ENCODE data around the gene FBXW8.

The FBXW8 gene

DNA sequence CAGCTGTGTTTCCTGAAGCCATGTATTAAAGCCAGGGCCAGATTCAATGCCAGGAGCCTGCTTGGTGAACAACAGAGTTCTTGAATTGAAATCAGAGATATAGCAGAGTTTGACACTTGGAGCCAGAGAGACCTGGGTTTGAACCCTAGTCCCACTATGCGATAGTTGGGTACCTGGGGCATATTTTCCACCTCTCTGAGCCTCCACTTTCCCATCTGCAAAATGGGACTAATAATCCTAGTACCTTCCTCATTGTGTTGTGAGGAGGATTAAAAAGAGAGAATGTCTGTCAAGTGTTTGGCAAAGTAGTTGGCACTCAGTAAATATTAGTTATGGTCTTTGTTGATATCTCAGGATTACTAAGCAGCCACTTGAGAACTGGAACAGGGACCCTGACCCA lies 23.5 kb upstream of the FBXW8 start:
- DNase-seq, result no peak

DNA sequence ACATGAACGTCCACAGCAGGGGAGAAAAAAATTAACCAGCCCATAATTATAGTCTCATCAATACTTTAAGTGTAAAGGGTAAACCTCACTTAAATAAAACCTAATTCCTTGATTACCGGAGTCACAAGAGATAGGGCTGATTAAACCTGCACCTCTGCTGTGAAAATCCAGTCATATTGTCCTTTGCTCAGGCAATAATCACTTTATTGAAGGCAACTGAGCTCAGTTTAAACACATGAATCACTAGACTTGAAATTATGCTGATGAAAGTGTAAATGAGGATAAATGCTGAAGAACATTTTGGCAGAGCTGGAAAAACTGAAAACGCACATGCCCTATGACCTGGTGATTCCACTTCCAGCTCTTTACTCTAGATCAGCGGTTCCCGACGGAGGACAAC lies 22.9 kb upstream of the FBXW8 start:
- DNase-seq, result no peak

DNA sequence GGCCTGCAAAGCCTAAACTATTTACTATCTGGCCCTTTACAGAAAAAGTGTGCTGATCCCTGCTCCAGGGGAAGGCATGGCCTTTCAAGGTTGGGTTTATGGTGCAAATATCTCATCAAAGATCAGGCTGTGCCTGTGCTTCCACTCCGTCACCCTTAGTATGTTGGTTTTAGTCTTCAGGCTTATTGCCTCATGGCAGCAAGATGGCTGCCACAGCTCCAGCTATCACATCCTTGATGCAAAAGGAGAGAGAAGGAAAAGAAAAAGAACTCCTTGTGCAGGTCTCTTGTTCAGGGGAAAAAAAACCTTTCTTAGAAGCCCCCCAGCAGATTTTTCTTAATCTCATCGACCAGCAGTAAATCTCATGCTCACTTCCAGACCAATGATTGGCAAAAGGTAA lies 20.4 kb upstream of the FBXW8 start:
- no peak for DNase-seq

DNA sequence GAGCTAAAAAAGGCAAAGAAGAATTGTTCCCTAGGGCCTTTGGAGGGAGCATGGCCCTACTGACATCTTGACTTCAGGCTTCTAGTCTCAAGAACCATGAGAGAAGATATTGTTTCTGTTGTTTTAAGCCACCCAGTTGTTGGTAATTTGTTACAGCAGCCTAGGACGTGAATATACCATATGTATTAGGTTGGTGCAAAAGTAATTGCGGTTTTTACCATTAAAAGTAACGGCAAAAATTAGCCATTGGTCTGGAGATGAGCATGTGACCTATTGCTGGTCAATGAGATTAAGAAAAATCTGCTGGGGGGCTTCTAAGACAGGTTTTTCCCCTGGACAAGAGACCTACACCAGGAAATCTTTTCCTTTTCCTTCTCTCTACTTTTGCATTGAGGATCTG lies 19.7 kb upstream of the FBXW8 start:
- DNase-seq, result no peak

DNA sequence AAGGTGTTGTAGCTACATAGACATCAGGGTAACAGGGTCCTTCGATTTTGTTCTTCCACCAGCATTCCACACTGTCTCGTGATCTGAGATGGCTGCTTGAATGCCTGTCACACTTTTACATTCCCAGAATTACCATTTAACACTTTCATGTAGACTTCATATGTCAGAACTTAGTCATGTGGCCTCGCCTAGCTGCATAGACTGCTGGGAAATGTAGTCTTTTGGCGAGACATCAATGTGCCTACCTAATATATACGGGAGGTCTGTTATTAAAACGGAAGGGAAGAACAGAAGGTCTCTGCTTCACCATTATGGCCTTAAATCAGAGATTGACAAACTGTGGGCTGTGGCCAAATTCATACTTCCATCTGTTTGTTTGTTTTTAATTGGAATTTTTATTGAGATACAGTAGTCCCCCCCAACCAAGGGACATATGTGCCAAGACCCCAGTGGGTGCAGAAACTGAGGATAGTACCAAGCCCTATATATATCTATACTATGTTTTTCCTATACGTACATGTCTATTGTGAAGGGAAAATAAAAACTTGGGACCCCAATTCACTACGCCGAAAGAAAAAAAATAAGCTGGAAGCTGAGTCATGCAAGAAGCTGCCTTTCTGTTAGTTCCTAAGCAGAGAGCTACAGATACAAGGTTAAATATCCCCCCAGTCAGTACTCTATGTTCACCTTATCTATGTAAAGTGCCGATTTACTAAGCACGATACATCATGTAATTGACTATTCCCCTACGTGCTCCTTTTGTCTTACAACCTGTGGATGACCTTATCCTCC lies 18.2 kb upstream of the FBXW8 start:
- no peak for DNase-seq

DNA sequence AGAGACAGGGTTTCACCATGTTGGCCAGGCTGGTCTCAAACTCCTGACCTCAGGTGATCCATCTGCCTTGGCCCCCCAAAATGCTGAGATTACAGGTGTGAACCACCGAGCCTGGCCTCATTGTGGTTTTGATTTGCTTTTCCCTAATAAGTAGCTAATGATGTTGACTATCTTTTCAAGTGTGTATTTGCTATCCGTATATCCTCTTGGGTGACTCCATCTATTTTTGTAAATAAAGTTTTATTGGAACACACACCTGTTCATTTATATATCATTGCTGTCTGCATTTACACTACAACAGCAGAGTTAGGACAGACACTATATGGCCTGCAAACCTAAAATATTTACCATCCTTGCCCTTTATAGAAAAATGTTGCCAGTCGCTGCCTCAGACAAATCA lies 15.8 kb upstream of the FBXW8 start:
- DNase-seq, result no peak

DNA sequence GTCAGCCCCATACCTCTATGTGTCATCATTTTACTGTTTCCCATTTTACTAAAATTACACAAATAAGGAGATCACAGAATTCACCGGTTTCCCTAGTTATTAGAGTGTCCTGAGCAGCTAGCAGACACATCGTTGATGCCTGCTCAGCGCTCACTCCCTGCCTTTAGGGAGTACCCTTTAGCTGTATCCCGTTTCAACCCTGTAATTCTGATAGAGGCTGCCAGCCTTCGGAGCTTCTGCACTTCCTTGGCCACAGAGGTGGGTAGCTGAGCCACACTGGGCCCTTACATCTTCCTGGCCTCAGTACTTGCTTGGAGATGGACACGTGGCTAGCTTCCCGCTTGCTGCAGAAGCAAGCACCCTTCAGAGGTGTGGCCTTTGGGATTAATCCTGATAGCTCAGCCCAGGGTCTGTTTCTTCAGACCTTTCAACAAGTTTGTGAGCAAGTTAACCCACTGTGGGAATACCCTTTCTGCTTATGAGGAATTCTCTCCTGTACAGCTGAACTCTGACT lies 14.3 kb upstream of the FBXW8 start:
- no peak for DNase-seq

DNA sequence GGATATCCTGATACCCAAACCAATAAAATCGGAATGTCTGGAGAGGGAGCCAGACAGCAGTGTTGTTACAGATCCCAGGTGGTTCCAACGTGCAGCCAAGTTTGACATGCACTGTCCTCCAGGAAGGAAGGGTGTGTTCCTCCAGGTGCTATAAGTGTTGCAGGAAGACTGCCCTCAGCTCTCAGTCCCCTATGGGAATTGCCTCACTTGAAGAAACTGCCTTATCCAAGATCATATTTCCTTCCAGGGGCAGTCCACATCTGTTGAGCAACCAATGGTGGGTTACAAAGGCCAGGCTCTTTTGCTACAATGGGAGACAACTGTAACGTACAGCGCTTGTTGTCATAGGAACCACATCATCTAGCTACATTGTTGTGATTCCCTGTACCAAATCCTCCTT lies 13.3 kb upstream of the FBXW8 start:
- DNase-seq, result no peak

DNA sequence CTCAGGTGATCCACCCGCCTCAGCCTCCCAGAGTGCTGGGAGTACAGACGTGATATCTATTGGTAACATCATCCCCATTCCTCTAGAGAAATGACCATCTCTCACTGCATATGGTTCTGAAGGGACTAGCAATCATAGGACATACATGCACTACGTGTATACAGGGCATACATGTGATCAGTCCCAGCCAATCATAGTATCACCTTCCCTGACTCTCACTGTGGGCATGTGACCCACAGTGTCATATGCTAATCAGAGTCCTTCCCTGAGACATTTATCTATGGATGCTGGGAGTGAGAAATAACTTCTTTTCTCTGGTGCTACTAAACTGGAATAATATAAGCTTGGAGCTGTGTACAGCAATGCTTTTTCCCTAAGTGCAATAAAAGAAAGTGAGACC lies 12.1 kb upstream of the FBXW8 start:
- no peak for DNase-seq

DNA sequence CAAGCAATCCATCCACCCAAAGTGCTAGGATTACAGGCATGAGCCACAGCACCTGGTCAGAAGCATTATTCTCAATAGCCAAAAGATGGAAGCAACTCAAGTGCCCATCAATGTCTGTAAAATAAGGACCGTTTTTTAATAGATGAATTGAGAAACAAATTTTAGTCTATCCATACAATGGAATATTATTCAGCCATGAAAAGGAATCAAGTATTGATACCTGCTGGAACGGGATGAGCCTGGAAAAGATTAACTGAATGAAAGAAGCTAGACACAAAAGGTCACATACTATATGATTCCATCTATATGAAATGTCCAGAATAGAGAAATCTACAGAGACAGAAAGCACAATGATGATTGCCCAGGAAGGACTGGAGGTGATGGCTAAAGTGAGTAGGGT lies 9.1 kb upstream of the FBXW8 start:
- DNase-seq, result no peak

DNA sequence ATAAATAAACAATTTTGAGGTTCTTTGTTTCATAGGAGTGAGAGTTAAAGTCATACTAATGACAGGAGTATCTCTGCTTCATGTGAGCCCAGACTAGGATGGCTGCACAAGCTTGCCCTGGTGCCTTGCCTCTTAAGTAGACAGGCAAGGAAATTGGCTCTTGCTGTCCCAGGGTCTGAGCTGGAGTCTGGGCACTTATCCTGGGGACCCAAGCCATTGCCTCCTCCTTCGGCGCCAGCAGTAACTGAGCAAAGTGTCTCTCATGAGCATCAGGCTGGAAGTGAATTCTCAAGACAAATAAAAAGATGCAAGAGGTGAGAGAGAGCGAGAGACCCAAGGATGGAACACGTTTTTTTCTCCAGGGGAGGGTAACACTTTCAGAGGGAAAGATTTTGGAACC lies 6.9 kb upstream of the FBXW8 start:
- no peak for DNase-seq

DNA sequence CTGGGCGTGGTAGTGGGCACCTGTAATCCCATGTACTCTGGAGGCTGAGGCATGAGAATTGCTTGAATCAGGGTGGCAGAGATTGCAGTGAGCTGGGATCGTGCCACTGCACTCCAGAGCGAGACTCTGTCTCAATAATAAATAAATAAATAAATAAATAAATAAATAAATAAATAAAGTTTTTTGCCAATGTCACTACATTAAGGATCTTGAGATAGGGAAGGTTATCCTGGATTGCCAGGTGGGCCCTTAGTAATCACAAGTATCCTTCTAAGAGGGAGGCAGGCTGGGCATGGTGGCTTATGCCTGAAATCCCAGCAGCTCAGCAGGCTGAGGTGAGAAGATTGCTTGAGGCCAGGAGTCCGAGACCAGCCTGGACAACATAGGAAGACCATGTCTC lies 4.5 kb upstream of the FBXW8 start:
- no peak for DNase-seq

DNA sequence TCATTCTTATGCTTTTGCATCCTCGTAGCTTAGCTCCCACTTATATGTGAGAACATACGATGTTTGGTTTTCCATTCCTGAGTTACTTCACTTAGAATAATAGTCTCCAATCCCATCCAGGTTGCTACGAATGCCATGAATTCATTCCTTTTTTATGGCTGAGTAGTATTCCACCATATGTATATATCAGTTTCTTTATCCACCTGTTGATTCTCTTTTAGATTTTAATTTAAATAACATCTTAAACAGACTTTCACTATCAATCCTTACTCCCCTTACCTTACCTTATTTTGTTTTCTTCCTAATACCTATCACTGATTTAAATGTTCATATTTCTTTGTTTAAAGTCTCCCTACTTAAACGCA lies 488 bp upstream of the FBXW8 start:
- no peak for DNase-seq

DNA sequence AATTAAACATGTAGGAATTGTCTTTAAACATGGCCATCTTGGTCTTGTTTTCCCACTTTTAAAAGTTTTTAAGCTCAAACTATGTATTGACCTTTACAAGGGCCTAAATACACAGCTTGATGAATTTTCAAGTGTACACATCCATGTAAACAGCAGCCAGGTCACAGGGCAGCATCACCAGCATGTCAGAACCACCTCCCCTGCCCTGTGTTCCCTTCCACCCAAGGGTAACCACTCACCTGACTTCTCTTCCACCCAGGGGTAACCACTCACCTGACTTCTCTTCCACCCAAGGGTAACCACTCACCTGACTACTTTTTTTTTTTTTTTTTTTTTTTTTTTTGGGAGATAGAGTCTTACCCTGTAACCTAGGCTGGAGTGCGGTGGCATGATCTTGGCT lies 4.6 kb downstream of the FBXW8 start:
- no peak for DNase-seq

DNA sequence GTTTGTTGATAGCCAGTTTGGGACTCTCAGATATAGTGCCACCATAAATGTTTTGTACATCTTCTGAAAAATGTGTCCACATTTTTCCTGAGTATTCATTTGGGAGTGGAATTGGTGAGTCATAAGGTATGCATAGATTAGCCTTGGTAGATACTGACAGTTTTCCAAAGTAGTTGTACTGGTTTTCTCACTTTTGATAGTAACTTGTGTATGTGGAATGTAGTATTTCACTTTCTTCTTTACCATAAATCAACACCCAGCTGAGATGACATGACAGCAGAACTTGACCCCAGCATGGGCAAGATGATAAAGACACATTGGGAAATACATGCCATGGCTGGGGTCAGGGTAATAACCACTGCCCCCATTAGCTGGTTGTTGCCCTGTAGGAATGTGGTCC lies 5.4 kb downstream of the FBXW8 start:
- DNase-seq, result no peak

DNA sequence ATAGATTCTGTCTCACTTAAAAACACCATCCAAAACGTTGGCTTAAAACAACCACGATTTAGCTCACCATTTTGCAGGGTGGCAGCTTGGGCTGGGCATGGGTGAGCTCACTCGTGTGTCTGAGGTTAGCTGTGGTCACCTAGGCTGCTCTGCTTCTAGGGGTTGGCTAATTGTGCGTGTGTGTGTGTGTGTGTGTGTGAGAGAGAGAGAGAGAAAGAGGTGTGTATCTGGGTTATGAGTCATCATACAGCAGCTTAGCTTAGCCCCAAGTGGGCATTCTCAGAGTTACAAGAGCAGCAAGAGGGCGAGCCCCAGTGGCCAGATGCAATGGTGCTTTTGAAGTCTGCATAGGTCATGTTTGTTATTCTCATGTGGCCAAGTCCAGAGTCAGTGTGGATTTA lies 6.0 kb downstream of the FBXW8 start:
- DNase-seq, result peak; percentile 46

DNA sequence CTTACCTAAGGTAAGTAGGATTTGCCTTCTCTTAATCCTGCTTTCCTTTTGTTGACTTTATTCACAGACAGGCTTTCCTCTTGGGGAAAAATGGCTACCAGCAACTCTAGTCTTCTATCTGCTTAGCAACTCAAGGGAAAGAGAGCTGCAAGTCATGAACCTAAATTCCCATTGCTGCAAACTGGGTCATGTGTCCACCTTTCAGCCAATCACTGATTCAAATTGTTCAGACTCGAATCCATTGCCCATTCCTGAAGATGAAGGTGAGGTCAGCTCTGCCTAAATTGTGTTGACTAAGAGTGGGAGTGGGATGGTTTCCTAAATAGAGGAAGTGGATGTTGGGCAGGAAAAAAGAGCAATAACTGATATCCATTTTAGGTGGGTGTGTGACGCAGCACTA lies 7.7 kb downstream of the FBXW8 start:
- no peak for DNase-seq

DNA sequence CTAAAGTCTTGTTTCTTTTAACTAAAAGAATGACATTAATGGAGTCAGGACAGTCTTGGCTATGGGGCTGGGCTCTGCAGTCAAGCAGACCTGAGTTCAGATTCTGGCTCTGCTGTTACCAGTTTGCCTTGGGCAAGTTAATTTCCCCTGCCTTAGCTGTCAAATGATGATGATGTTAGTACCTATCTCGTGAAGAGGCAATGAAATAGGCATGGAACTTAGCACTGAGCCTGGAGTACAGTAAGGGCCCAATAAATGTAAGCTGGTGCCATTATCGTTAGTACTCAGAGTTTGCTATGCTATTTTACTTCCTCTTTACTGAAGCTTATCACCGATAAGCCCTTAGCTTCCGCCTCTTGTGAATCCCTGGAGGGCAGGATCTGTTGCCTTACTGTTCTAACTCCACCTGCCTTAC lies 8.5 kb downstream of the FBXW8 start:
- no peak for DNase-seq

DNA sequence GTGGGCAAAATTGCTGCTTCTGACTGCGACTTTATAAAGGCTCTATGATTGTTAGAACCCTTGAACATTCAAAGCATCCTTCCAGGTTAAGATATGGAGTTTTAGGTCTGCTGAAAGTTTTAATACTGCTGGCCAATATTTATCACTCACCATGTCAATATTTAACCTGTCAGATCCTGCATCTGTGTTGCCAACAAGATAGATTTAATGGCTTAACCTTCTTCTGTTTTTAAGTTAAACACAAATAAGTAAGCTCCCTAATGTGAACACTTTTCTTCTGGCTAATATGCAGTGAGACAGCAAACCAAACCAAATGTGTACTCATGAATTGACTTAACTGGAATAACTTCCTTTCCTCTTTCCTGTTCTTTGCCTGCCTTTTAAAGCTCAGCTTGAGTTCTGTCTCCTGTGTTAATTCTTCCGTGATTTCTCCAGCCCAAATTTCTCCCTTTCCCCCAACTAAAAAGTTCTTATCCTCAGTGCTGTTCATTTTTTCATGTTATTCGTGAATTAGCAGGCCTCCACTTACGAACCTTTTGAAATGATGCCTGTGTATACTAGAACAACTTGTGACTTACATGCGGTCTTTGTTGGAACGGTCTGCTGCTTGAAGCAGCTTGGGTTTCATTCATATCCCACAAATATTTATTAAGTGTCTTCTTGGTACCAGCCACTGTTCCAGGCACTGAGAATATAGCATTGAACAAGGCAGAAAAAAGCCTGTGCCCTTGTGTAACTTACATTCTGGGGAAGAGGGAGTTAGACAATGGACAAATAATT lies 9.1 kb downstream of the FBXW8 start:
- no peak for DNase-seq

DNA sequence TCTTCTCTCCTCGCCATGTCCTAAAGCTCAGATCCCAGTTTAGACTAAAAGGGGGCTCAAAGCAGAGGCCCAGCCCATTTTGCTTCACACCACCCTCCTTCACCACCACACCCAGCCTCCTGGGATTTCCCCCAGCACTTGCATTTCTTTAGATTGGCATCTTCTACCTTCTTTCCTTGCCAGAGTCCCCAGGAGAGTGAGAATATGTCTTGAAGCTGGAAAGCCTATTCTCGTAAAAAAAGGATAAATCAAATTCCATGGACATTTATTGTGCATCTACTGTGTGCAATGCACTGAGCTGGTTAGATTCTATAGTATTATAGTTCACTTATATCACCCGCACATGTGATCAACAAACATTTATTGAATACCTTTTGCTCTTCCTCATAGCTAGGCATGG lies 10.2 kb downstream of the FBXW8 start:
- DNase-seq, result no peak

DNA sequence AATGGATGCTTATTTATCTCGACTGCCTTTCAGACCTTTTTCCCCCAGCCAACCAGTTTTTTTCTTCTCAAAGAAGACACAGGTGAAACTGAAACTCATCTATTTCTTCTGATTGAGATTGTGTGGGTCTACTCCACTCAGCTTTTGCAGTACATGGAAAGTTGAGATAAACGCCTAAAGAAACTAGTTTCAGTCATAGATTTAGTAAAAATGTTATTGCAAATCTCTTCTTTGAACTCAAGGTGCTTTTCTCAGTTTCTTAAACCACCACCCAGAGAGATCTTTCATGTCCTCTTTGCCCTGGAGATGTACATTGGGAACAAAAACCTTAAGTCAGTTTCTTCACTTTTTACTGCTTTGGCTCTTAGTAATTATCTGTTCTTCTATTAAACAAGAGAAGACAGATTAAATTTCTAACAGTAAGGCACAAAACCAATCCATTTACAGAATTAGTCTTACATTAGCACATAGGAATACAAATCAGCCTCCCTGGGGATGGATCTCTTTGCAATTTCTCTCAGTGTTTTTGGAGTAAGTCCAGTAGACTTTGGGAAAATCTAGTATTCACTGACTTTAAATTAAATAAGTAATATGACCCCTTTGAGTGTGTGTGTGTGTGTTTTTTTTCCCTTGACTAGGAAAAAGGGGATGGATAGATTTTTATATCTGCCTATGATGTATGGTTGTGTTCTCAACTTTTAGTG lies 11.6 kb downstream of the FBXW8 start:
- no peak for DNase-seq

DNA sequence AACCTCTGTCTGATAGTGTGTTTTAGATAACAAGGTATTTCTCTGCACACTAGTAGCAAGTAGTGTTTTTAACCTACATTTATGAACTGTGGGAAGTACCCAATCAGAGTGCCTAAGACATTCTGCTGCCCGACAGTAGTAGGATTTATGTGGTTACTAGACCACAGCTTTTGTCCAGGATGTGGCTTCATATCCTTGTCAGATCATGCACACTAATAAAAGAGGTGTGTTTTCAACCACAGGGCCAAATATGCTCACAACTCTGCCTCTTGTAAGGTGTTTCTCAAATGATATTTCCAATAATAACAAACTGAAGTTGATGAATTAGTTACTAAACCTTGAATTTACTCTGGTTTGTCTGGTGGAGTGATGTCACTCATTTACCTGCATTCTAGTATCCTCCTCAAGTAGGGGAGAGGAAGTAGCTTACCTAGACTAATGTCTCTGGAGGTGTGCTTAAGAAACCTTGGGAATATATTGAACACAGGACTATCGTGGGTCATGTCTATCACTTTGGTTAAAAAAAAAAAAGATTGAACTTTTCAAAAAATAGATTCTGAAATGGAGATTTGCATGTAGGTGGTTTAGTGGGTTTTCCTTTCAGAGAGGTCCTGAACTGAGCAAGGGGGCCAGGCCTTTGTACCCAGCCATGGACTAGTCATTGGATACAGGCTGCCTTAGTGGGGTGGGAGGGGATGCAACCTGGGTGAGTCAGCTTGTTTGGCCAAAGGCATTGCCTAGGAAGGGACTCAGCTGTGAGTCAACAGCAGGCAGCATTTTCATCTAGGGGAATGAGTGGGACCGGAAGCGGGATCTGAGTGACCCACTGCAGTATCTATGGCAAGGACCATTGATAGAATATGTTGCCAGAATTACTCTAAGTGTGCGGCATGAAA lies 14.1 kb downstream of the FBXW8 start:
- peak; percentile 82 for DNase-seq
